Peyer's patch (tissue), 4 donors: ENCODE data around the gene MGLL.

ENCODE experiments used
- CTCF ChIP-seq, 6 experiments: fragments of 450-650 bp in 4 of 6; fragments of 200-600 bp in 2 of 6; sonication (generic) in 1 of 6; IDR thresholded peaks; one replicate each; pipeline ENCODE4 v1.5.1; 2017 to 2019; ENCODE audit warnings: antibody characterized with exemption in 6 of 6, mild to moderate bottlenecking in 3 of 6, moderate library complexity in 1 of 6
- POLR2A ChIP-seq, 2 donors: fragments of 450-650 bp; IDR thresholded peaks; one replicate each; pipeline ENCODE4 v1.5.1; 2017; ENCODE audit warnings: antibody characterized with exemption in 2 of 2, mild to moderate bottlenecking in 2 of 2, moderate library complexity in 2 of 2

DNA sequence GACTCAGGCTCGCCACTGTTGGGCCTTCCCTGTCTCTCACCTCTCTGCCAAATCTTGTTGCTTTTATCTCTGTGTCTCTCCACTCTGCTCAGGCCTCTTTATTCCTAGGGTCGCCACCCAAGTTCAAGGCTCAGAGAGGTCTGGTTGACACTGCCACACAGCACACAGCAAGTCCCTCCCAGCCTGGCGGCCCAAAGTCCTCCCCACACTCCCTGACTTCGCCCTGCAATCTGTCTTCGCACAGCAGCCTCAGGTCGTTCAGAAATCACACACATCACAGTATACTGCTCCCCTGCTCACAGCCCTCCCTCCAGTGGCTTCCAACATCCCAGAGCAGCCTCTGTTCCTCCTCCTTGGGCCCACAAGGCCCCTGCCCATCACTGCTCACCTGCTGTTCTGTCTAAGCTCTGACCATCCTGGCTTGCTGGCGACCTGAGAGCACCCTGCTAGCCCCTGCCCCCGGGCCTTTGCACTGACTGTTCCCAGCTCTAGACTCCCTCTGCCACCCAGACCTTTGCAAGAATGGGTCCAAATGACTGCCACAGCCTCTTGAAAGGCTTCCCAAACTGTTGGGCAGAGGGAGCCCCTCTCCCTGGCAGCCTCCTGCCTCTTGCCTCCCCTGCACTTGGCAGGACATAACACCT lies 48.4 kb downstream of the MGLL start:
- TF ChIP-seq CTCF (IDR thresholded peaks at IDR 0.05) = no peak
- no peak for TF ChIP-seq POLR2A (IDR thresholded peaks at IDR 0.05)
